ENCODE data around the gene TP53I11.

Gene TP53I11

DNA sequence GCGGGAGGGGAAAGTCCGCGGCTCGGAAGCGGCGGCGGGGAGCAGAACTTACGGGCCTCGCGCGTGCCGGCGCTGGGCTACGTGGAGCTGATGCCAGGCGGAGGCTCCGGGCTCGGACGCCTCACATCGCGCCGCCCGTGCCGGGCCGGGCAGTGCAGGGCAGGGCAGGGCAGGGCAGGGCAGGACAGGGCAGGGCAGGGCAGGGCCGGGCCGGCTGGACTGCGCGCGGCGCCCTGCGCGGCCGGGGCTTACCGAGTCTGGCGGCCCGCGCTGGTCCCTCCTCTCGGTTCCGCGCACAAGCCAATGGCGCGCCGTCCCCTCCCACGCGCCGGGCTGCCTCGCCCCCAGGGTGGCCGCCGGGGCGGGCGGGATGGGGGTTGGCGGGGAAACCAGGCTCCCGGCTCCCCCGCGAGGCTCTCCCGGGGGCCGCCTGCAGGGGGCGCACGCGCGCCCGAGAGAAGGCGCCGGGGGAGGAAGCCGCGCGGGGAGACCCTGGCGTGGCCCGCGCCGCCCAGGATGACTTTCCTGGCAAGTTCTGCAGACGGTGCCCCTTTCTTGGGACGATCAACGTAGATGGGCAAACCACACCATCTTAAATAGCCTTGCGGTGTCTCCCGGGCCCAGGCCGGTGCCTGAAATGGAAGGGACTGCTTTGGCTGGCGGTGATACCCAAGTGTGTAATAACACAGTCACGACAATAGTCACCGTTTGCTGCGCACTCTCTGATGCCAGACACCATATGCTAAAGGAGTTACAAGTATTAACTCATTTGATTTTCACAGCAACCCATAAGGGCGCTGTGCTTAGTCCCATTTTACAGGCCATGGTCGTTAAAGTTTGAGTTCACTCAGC is at the start of gene TP53I11:
Gene TP53I11, minus strand, starts transcription at position 259 of the 852 bp plus-strand sequence. CDS start 12,548 bp downstream, outside the sequence.
- no peak for DNase-seq

- no peak for DNase-seq
Observed at GRCh38 chr11:44999068-44999467, 48.4 kb upstream of the TP53I11 start.

DNA sequence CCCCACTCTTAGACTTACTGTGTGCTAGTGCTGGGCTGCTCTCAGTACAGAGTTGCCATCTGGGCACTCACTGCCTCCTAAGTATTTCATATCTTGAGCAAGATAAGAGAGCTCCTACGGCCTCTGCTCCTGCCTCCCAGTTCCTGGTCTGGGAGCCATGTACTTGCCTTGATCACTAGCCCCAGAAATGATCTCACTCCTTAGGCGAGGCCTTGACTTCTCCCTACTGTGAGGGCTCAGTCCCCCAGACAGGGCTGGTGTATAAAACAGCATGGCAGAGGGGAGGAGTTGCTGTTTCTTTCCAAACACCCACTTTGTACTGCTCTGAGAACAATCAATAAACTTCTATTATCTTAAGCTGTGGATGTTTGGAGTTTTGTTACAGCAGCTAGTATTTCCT is 47.4 kb upstream of the TP53I11 start:
- no peak for DNase-seq

DNA sequence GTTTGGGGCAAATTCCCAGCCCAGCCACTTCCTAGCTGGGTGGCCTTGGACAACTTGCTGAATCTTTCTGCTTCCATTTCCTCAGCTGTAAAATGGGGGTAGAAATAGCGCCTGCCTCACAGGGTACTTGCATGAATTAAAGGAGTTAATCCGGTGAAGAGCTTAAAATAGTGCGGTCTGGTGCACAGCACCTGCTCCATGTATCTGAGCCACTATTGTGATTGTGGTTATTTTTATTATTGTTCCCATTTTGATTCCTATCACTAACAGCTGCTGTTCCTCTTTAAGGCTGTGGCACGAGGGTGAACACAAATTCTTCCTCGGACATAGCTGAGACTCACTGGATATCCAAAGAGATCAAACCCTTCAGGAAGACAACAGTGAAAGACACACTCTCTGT is 46.9 kb upstream of the TP53I11 start:
- no peak for DNase-seq

- DNase-seq: no peak
Observed at GRCh38 chr11:44994753-44995152, 44.1 kb upstream of the TP53I11 start.

- DNase-seq: no peak
Observed at GRCh38 chr11:44993971-44994704, 43.5 kb upstream of the TP53I11 start.

DNA sequence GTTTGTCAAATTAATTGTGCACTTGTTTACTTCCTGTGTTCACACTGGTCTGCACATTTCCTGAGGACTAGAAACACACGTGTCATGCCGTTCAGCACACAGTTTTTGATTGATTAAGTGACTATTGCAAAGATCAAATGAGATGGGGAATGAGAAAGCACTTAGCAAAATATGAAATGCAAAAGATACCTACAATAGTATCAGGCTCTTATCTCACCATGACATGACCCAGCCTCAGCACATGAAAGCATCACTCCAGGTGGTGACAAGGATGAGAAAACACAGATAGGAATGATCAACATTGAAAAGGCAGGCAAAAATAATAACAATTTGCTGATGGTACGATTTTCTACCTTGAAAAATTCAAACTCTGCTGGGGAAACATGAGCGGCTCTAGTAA is 42.1 kb upstream of the TP53I11 start:
- no peak for DNase-seq

GRCh38 chr11:44992181-44992582 is 41.5 kb upstream of the TP53I11 start:
- DNase-seq: no peak

- DNase-seq: no peak
Observed at GRCh38 chr11:44990665-44991064, 40.0 kb upstream of the TP53I11 start.

DNA sequence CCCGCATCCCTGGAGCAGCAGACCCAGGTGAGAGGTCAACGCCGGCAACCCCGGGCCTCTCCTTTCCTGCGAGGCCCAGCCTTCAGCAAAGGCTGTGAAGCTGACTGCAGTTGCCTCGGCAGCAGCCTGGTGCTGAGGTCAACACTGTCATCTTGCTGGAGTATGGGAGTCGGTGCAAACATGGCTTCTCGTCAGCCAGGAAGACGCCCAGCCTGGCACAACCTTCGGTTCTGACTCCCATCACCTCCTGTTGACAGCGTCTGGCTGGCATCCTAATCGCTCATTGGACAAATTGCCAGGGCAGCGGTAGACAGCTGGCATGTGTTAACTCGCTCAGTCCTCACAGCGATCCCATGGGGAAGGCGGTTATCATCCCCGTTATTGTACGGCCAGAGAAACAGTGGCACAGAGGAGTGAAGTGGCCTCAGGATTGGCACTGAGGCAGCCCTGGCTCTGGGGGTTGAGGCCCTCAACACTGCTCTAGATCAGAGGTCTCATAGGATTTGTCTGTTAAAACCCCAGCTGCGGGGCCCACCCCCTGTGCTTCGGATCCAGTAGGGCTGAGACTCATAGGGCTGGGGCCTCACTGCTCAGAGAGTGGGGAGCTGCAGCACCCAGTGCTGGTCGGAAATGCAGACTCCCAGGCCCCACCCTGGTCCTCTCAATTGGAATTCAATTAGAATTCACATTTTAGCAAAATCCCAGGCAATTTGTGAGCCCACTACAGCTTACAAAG is 39.3 kb upstream of the TP53I11 start:
- DNase-seq: no peak

DNA sequence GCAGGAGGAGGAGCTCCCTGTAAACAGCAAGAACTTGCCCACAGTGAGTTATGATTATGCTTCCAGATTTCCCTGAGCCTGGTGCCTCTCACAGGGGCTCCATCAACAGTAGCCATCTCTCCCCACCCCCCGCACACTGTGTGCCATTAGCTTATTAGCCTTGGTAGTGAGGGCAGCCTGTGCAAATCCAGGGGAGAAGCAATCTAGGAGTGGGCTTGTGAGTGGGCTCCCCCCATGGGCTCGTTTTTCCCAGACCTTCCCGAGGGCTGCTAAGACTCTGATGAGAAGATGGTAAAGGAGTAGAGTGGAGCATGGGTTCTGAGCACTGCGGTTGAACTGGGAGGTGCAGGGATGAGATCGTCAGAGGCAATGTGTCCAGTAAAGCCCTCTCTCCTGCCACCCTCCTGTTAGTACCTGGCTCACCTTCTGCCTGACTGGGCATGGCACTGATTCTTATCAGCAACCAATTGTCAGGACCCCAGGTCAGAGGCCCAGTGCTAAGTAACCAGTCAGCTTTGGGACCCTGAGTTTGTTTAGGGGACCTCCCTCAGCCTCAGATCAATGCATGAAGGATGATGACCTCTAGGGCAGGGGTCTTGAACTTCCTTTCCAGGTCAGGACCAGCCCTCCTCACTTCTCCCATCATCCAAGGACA is 38.4 kb upstream of the TP53I11 start:
- no peak for DNase-seq

DNA sequence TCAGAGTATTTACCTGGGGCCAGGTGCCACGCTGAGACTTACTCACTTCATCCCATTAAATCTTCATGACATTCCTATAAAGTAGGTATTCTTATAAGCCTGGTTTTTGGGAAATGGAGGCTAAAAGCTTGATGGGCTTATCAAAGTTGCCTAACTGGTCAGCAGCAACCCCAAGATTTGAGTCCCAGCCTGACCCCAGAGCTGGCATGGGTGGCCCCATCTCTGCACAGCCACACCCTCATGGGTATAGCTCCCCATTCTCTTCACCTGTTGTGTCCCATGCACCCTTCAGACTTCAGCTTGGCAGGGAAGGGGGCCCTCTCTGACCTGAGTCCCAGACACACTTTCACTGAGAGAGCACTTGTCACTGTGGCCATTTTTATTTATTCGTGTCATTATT is 37.4 kb upstream of the TP53I11 start:
- no peak for DNase-seq

DNA sequence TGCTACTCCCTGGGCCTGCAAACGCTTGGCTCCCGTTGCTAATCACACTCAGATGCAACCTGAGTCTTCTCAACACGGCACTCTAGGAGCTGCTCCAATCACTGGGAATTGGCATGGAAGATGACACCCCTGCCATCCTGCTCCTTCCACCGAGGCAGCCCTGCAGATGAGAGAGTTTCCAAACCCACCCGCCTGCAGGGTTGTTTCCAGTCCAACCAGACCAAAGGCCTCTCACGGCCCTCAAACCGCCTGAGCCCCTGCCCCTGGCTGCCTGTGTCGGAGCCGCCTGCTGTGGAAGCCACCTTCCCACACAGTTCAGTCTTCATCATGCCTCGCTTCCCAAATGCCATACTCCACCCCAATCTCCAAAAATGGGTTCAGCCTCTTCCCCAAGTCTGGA is 36.8 kb upstream of the TP53I11 start:
- DNase-seq: no peak

DNA sequence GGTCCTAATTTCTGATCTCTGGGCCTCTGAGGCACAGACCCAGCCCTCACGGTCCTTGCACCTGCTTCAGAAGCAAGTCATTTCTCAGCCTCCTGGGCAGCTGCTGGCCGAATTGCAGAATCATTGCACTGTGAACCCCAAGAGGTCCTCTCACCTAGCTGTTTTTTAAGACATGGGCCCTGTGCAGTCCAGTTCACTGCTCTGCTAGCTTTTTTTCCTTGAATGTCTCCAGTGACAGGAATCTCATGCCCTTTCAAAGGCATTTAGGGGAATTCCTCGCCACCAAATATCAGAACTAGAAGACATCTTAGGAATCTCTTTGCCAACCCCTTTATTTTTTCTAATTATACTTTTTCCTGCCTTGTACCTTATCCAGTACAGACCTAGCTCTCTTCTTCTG is 35.6 kb upstream of the TP53I11 start:
- no peak for DNase-seq

GRCh38 chr11:44985721-44986120 is 35.0 kb upstream of the TP53I11 start:
- DNase-seq: no peak

GRCh38 chr11:44983786-44984185 is 33.1 kb upstream of the TP53I11 start:
- DNase-seq: no peak

DNA sequence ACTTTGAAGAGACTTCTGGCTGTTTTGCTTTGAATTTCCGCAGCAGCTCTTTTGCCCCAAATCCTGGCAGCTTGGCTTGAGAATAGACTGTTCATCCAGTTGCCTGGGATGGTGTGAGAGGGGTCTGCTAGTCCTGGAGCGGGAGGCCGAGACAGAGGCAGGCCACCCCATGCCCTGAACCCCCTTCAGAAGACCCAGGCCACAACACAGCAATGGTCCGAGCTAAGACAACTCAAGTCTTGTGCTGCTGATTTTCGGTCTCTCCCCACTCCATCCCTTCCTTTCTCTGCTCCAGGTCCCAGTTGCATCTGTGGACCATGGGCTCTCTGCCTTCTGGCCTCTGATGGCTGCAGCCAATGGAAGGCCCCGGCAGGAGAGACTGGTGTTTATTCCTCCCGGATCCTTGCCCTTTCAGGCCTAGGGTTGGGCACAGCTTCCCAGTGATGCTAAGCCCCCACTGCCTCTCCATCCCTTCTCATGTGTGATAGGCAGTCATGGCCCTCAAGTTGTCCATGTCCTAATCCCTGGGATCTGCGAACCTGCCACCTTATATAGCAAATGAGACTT is 31.9 kb upstream of the TP53I11 start:
- no peak for DNase-seq

GRCh38 chr11:44980533-44981427 is 30.1 kb upstream of the TP53I11 start:
- no peak for DNase-seq

DNA sequence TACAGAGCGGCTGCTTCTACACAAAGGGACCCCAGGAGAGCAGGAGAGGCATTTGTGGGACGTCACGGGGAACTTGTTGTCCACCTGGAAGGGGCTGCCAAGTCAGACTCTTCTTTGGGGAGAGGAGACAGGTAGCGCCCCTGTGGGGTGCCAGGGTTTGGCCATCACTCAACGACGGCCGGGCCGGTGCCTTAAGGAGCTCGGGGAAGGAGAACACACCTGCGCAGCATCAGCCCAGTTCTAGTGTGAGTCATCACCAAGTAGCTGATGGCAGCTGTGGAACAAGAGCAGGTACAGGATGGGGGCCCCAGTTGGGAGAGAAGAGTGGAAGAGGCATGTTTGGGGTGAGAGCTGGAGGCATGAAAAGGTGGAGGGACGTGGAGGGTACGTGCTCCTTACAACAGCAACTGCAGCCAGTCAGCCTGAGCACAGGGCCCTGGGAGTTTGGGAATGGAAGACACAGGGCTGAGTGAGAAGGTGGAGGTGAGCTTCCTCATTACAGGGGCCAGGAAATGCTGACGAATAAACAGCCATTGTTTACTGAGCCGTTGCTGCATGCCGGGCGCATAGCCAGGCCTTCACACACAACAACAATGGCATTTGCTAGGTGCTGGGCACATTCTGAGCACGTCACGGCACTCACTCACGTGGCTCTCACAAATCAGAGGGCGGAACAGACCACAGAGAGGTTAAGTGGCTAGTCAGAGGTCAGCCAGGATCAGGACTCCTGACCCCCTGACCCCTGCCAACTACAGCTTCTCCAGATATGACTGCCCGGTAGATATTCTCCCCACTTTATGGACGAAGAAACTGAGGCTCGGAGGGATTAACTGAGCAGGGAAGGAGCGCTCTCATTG is 29.1 kb upstream of the TP53I11 start:
- peak; percentile 13 for DNase-seq

DNA sequence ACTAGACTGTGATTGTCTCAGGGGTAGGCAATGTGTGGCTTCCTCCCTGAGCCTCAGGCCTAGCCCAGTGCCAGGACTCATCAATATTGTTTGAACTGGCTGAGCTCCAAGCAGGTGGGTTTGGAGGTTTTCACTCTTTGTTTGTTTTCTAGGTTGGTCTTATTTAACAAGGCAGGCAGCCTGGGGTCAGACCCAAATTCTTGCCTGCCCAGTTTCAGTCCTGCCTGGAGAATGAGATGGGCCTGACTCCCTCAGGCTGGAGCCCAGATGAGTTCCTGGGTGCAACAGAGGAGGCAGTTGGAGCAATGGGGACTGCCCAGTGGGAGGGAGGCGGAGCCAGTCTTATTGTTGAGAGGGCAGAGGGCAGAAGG is 28.3 kb upstream of the TP53I11 start:
- DNase-seq: peak; percentile 83

Data from NCI-H1417 treated with DMSO at 0.1 percent for 48 hours (cell line).